ENCODE results near the gene IQCH.
"Not testable (repeated sequence)": the region's sequence is repeated elsewhere in the genome, so short reads cannot be mapped to it uniquely, and the experiment has no call there.

The IQCH gene

DNA sequence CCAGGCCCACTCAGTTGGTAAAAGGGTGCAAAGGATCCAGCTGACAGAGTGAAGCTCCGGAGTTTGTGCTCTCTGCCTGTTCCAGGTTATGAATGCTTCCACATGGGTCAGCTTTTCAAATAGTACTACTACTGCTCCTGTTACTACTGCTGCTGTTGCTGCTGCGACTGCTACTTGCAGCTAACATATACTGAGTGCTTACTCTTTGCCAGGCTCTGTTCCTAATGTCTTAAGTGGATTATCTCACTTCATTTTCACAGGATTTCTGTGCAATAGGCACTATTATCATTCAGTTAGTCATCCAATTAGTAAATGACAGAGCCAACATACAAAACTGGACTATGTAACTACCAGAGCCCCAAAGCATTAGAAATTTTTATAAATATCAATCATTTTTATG is 106.5 kb downstream of the IQCH start:
- no peak for DNase-seq

DNA sequence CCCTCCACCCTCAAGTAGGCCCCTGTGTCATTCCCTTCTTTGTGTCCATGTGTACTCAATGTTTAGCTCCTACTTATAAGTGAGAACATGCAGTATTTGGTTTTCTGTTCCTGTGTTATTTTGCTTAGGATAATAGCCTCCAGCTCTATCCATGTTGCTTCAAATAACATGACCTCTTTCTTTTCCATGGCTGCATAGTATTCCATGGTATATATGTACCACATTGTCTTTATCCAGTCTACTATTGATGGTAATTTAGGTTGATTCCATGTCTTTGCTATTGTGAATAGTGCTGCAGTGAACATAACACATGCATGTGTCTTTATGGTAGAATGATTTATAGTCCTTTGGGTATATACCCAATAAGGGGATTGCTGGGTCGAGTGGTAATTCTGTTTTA is 109.1 kb downstream of the IQCH start:
- DNase-seq: not testable (repeated sequence)

DNA sequence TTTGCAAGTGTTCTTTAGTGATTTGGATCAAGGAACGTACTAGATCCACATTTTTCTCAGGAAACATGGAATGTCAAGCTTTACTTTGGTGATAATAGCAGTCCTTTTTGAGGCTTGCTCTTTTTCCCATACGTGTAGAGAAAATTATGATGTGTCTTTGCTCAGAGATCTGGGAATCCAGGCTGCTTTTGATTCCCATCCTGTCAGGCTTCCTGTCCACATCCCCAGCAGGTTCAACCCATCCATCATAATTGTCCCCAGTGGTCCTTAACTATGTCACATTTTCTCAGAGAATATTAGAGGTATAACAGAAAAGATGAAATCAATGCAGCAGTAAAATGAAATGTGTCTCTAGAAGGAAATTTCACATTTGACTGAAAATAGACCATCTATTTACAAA is 111.4 kb downstream of the IQCH start:
- no peak for DNase-seq

DNA sequence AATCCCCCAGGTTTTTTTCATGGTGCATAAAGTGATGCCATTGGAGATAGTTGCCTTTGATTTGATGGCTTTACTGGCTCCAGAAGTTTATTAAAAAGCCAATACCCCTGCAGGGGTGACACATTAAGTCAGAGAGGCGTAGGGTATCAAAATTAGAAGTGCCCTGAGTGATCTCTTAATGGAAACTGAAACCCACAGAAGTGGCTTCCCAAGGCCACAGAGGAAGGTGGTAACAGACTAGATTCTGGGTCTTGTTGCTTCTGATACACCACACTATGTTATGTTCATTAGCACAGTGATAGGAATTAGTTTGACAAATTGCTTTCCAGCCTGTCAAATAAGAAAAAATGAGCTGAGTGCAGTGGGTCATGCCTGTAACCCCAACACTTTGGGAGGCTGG is 112.3 kb downstream of the IQCH start:
- DNase-seq: no peak

DNA sequence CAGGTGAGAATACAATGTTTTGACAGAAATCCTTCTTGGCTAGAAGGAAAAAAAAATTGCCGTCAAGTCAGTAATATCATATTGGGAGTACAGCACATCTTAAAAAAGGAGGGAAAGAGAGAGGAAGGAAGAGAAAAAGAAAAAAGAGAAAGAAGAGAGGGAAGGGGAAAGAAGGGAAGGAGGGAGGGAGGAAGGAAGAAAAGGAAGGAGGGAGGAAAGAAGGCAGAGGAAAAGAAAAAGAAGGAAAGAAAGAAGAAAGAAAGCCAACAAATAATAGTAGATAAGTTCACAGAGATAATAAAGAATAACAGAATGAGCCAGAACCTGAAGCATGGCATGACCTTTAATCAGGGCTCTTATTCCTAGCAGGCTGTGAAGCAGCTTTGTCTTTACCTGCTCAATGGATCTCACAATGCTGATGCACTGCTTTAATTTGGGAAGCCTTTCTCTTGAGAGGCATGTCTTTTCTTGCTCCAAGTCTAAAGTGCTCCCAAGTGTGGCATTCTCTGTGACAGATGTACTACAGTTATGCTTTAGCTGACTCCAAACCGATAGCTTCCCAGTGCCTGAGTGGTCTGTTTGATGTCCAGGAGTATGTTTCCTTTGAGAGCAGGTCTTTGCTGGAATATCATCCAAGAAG is 114.9 kb downstream of the IQCH start:
- no peak for DNase-seq

DNA sequence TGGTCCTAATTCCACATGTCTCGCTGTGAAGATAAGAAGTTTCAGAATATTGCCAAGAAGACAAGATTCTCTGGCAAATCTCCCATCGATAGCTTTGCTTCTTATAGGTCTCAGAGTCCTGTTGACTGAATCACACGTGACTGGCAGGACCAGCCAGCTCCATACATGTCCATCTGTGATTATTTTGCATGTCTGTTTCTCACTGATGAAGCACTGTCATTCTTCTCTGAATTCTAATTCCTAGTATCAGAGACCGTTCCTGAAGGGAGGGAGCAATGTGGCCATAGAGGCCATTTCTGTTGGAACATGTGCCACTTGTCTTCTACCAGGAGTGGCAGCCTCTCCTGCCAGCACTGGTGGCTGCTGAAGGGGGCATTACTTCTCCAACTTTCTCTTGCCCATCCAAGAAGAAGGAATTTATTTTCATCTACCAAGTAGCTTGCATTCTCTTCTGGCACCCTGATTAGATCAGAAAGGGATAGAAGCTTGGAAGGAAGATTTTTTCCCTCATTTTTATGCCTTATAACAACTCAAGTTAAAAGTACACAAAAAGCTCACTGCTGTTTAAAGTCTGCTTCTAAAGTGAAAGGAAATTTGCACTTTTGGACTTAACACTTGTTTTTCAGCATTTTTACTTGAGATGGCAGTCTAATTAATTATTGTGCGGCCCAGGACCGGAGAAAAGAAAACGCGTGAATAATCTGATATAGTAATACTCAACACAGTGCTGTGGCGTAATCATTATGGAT is 115.8 kb downstream of the IQCH start:
- no peak for DNase-seq

DNA sequence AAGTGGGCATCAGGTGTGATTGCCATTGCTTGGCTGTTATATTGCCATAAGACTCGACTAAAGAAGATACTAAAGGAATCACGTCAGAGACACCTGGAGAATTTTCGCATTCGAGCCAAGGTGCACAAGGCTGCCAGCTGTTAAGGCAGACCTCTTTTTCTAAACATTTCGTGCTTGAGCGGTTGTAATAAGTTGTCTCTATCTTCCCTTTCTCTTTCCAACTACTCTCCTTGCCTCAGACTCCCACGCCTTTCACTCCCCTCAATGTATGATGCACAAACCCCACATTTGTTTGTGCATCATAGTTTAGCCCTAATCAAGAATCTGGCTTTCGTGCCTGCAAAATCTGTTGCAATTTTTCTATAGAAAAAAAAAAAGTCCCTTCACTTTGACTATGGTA is 118.0 kb downstream of the IQCH start:
- no peak for DNase-seq

DNA sequence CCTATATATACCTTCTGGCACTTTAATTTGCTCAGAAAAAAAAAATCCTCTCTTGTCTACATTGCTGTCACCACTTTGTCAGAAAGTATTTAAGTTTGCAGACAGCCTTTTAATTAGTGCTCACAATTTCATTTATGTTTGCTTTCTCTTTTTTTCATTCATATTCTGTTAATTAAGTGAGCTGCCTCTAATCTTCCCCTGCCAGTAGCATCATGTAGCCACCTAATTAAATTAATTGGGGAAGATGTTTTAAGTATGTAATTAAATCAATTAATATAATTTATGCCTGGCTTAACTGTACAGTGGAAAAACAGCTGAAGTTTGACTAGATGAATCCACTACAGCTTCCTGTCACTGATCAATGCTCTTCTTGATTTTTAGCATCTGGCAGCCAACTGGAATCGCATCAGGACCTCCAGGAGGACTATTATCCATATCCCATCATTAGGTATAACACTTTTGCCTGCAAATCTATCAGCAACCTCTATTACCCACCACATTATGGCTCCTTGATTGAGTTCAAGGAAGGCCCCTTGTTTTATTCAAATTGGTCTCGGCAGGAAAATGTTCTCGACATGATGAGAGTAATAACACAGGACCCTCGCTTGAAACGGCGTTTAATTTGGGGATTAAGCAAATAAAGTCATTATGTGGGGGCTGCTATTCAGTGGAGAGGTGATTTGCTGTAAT is 118.5 kb downstream of the IQCH start:
- DNase-seq: no peak

DNA sequence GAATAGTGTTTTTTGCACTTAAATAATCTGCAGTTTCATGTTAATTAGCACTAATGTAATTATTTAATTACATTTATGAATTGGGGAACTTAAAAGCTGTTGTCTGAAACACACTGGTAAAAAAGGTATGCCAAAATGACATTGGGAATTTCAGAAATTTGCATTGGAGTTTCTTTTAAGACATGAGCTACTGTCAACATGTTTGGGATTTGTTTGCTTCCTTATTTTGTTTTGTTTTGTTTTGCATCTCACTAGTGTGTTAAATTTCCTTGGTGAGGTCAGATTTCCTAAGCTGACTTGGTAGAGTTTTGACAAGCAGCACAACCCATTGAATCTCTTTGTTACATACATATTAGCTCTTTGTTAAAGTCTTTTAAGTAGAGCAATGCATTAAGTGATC is 119.4 kb downstream of the IQCH start:
- DNase-seq: no peak

DNA sequence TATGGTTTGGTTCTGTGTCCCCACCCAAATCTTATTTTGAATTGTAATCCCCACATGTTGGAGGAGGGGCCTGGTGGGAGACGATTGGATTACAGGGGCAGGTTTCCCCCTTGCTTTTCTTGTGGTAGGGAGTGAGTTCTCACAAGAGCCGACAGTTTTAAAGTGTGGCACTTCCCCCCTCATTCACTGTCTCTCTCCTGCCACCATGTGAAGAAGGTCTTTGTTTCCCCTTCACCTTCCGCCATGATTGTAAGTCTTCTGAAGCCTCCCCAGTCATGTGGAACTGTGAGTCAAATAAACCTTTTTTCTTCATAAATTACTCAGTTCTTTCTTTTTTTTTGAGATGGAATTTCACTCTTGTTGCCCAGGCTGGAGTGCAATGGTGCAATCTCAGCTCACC is 124.9 kb downstream of the IQCH start:
- no peak for DNase-seq

DNA sequence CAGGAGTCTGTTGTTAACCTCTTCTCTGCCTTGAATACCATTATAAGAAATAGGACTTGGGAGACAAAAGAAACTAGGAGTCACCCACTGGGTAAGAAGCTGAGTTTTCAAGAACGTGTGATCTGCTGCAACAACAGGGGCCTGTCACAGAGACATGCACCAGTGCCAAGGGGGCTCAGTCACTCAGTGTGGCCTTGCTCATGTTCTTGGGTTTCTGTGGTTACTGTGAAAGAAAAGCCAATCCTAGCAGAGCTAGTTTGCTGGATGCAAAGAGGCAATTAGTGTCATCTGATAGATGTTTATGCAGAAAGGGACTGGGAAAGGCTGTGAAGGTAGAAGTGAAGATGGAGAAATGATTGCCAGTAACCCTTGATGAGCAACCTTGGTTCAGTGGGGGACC is 126.3 kb downstream of the IQCH start:
- no peak for DNase-seq

DNA sequence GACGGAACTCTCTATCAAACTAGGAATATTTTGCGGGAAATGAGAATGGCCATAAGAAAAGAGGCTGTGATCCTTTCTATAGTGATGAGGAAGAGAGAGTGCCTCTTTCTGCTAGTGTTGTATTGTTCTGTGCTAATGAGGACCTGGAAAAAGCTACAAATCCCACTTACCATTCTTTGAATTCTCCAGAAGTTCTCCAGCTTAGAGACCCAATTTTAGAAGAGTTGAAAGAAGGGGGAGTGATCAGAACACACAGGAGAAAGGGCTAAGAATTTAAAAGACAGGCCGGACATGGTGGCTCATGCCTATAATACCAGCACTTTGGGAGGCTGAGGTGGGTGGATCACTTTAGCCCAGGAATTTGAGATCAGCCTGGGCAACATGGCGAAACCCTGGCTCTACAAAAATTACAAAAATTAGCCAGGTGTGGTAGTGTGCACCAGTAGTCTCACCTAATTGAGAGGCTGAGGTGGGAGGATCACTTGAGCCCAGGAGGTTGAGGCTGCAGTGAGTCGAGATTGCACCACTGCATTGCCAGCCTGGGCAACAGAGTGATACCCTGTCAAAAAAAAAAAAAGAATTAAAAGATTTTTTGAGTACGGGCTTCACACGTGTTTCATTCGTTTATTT is 126.9 kb downstream of the IQCH start:
- DNase-seq: no peak

DNA sequence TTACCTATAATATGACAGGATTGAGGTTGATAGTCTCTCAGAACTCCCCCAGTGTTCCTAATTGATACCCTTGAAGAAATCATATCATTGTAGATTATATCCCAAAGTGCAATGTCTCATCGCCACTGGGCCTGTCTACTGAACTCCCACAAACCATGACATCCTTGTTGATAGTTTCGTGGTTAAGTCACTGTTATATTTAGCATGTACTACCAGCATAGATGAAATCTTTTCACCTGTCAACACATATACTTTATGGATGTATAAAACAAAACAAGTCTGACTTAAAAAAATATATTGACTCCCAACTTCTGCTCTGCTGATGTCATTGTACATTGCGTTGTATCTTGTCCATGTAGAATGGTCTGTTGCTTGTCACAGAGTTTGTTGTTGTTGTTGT is 128.1 kb downstream of the IQCH start:
- no peak for DNase-seq

DNA sequence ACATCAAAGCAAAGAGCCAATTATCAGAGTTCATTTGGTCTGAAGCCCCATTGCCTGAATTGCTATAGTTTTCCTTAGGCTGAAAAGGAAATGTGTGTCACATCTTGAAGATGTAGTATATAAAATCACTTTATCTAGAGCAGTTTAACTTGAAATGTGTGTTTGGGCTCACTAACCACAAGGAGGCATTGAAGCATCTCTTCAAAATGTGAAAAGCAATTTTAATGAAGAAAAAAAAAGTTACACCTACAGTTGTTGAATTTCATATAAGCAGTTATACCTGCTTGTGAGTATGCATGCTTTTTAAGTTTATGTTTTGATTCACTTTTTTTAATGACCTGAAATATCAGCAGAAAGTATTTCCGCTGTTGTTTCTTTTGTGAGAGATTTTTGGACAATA is 129.3 kb downstream of the IQCH start:
- no peak for DNase-seq

DNA sequence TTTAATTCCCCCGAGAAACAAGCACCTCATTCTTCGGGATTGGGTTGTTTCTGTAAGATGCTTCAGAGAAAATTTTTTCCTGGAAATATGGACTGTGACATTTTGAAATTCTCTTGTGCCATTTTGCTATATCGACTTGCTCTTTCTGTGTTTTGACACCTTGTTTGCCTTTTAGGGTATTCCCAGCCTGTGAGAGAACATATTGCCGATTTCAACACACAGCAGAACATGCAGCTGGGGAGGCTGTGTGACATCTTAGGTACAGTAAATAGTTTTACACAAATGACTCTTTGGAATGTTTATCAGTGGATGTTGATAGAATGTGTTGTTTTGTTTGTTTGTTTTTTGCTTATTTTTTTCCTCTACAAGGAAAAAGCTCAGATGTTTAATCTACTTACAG is 130.2 kb downstream of the IQCH start:
- no peak for DNase-seq

DNA sequence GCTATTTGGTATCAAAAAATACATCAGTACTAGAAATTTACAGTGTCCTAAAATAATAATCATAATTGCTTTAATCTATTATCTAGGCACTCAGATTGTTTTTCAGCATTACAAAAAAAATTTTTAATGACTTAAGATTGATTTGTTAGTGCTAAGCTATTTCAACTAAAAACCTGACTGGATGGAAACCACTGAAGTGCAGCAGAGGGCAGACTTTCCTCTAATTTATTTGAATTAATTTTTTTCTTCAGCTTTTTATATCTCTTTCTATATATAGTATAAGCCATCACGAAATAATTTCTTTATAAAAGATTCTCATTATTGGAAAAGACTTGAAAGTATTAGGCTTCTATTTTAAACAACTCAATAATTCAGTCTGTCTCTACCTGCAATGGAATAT is 131.4 kb downstream of the IQCH start:
- DNase-seq: no peak

DNA sequence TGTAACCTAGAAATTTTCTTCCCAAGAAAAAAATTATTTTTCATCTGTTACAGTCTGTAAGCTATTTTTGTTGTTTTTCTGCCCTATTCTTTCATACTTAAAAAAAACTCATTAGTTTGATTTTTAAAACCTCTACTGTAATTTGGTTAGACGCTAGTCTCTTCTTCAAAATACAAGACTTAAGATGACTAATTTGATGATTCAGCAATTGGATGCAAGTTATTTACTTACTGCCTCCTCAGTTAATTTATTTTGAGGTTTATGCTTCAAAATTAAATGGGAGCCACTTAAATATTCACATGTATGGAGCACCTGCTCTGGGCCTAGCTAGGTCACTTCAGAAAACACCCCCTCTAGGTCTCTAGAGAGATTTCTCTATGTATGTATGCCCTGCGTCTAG is 132.4 kb downstream of the IQCH start:
- DNase-seq: no peak

DNA sequence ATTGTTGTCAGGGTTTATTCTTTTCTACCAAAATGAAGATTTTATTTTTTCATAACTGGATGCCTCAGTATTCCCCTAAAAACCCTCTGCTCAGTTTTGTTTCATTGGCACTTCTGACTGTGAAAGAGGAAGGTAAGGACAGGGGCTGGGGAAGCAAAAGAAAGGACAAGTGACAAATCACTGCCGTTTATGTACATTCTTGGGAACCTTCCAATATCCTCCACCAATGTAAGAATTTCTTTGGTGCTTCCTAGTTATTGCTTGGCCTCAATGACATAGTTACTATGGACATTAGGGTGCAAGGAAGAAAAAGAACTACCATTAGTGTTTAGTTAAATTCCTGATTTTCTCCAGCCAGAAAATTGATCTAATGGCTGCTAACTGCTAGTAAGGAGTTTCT is 135.4 kb downstream of the IQCH start:
- DNase-seq: no peak

DNA sequence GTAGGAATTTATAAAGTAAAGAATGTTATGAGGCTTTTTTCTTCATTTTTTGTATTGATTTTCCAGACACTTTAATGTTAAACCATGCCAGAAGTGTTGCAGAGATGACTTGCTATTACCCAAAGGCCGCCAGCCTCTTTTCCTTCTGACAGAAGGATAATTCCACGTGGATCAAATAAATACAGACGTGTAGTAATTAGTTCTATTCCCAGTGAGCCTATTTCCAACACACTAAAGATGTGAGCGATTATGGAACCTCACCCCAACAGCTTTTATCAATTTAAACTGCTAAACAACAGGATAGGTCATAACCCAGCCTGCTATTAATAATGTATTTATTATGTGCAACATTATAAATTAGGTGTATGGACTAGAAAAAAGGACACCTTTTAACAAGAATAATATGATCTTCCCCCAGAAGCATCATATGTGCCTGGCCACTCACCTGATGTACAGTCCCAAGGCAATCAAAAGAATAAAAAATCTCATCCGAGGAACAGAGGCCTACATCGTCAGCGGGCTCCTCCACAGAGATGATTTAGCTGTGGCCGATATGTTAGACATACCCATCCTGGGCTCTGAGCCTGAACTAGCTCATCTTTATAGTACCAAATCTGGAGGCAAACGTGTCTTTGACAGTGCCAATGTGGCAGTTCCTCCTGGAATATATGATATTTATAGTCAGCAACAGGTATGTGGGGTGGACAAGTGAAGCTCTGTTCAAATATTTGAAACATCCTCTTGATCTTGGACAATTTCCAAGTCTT is 140.5 kb downstream of the IQCH start:
- no peak for DNase-seq

DNA sequence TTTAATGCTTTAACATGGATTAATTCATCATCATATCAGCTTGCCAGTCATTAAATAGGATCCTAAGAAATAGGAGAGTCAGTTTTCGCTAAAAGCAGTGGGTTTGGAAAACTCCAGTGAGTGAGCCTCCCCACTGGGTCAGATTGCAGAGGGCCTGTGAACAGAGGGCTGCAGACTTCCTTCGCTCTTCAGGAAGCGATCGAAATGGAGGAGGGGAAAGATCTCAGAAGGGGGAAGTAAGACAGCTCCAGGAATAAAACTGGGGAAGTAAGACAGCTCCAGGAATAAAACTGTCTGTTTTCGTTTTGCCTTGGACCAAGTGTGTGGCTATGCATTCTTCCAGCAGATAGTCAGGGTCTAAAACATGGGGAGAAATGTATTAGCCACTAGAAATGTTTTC is 141.5 kb downstream of the IQCH start:
- DNase-seq: no peak

DNA sequence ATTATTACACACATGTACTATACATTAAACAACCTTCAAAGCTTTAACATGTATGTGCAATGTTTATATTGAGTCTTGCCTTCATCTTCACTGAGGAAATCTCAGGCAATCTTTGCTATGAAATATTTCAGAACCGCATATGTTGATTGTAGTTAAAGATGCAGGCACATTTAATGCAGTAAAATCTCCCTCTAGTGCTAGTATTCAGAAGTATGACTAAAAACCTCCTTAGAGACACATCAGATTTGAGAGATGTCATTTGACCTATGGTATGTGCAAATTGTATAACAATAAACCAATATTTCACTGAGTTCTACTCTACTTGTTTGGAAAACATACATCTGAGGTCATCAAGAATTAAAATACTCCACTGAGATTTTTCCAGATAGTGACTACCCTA is 142.6 kb downstream of the IQCH start:
- no peak for DNase-seq

DNA sequence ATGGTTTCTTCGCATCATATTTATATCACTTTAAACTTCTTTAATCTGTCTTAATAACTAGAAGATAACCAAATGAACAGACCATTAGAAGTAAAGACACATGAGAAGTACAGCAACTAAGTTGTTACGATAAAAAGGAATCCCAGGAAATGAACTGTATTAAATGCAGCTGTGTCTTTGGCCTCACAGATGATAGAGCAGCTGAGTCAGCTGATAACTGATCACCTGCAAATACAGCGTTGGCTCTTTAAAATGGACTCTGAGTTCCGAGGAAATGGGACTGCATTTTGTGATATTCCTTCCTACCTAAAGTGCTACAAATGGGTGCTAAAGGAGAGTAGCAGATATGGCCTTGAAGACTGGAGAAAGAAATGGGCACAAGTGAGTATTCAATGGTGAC is 145.3 kb downstream of the IQCH start:
- no peak for DNase-seq

DNA sequence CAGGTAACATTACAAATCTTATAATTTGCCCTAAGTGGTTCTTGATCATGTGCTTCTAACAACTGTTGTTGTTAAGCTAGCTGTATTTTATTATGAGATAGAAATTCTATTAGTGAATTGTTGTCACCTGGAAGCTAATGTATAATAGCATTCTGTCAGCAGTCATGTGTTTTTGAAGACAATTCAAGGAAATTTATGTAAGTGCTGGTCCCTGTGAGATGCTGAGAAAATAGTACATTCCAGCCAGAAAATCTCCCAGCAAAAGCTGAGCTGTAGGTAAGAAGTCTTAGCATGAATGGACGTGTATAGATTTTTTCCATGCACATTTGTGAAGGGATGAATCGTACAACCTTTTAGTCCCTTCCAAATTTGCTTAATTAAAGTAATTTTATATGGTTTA is 146.3 kb downstream of the IQCH start:
- DNase-seq: no peak

Data from right forelimb (tissue), 1 donor.